Body of pancreas (tissue), 4 donors: ENCODE results near the gene MFAP2.
"Not testable (repeated sequence)": the region's sequence is repeated elsewhere in the genome, so short reads cannot be mapped to it uniquely, and the experiment has no call there.

ENCODE experiments used
- CTCF ChIP-seq, 7 experiments: fragments of 450-650 bp in 4 of 7; fragments of 200-600 bp in 3 of 7; sonication (generic) in 3 of 7; IDR thresholded peaks; one replicate each; pipeline ENCODE4 v1.5.1; 2016 to 2019; ENCODE audit warnings: antibody characterized with exemption in 7 of 7
- POLR2A ChIP-seq, 3 donors: fragments of 450-650 bp; IDR thresholded peaks; one replicate each; pipeline ENCODE4 v1.6.1; 2016; ENCODE audit warnings: antibody characterized with exemption in 3 of 3, mild to moderate bottlenecking in 2 of 3

GRCh38 chr1:16964169-16964568, 16.3 kb downstream of the MFAP2 start:
- TF ChIP-seq CTCF, POLR2A (IDR thresholded peaks at IDR 0.05): not testable (repeated sequence)
